ENCODE results near the gene TMEM253. TPM values are rescaled to one million over a fixed set of nuclear protein-coding genes. Genes with fewer than 3 reads are reported as not detected.
A peak's percentile ranks its signal among the peaks of the same experiment; 100 is the strongest.

Gene TMEM253
- total RNA-seq, 4 donors from 2014 or later: 0.81 to 3.1 (median 2.8) TPM; not detected in 1

GRCh38 chr14:21098076-21098891, 2.6 kb upstream of the TMEM253 start, which contains the start of gene ZNF219:
Gene ZNF219 (minus strand): TSS chr14:21098655. CDS start chr14:21093591, 5,064 bp downstream.
- Histone ChIP-seq H3K36me3 (no peaks in the 10 kb centered on the region), H3K9me3 (no peaks in the 10 kb centered on the region), H3K27ac (peak within 1 kb of the TSS; percentile 94 to 96 (median 95)), H3K27me3 (no peaks in the 10 kb centered on the region), H3K4me3 (replicated peaks in 1 of 3) (peak within 1 kb of the TSS in 2 of 3 donors; percentile 25 to 55), H3K4me1 (peaks cover 29 to 46% of the 10 kb centered on the region in 2 donors)
- TF ChIP-seq CTCF (IDR thresholded peaks at IDR 0.05): peak in 1 of 6 experiments; percentile 14
- TF ChIP-seq POLR2A (IDR thresholded peaks at IDR 0.05): peak in 1 of 2 donors; percentile 48
- DNase-seq: peak; percentile 69 to 75
- 0% methylated on average over 3 to 6 of the region's 90 CpGs for WGBS, 2 donors
- intact Hi-C loops (cut with DNase I): no loop called here

GRCh38 chr14:21098892-21099595, 1.8 kb upstream of the TMEM253 start:
- Histone ChIP-seq H3K36me3 (no peaks in the 10 kb centered on the region), H3K4me3 (replicated peaks in 1 of 3) (peak overlapping the region in 2 of 3 donors; percentile 25 to 55), H3K27me3 (no peaks in the 10 kb centered on the region), H3K9me3 (no peaks in the 10 kb centered on the region), H3K4me1 (peaks cover 21 to 40% of the 10 kb centered on the region in 2 donors), H3K27ac (peak overlapping the region; percentile 88 to 96 (median 94))
- intact Hi-C loops (cut with DNase I): no loop called here
- no peak for DNase-seq
- 8 to 9% methylated on average over 16 of the region's 16 CpGs for WGBS, 2 donors
- TF ChIP-seq POLR2A (IDR thresholded peaks at IDR 0.05) (no peak), CTCF (IDR thresholded peaks at IDR 0.05) (no peak)

GRCh38 chr14:21099596-21099985, 1.3 kb upstream of the TMEM253 start:
- no peaks in the 10 kb centered on the region for H3K9me3 ChIP-seq
- WGBS, 2 donors: 66 to 73% methylated on average over 5 of the region's 5 CpGs
- H3K27ac ChIP-seq: peak overlapping the region; percentile 88 to 96 (median 94)
- TF ChIP-seq POLR2A (IDR thresholded peaks at IDR 0.05) (no peak), CTCF (IDR thresholded peaks at IDR 0.05) (no peak)
- H3K27me3 ChIP-seq: no peaks in the 10 kb centered on the region
- no peaks in the 10 kb centered on the region for H3K36me3 ChIP-seq
- peak overlapping the region in 1 of 3 donors; percentile 55 for H3K4me3 ChIP-seq (replicated peaks in 1 of 3)
- H3K4me1 ChIP-seq: peaks cover 17 to 36% of the 10 kb centered on the region in 2 donors
- no peak for DNase-seq
- intact Hi-C loops (cut with DNase I): no loop called here

- H3K4me3 ChIP-seq (replicated peaks in 1 of 3): no peak overlapping the region
- intact Hi-C loops (cut with DNase I): no loop called here
- no peak for DNase-seq
- TF ChIP-seq CTCF (IDR thresholded peaks at IDR 0.05) (no peak), POLR2A (IDR thresholded peaks at IDR 0.05) (no peak)
- H3K36me3 ChIP-seq: no peaks in the 10 kb centered on the region
- H3K9me3 ChIP-seq: no peaks in the 10 kb centered on the region
- 89 to 91% methylated on average over 5 to 8 of the region's 8 CpGs for WGBS, 2 donors
- H3K27ac ChIP-seq: no peak overlapping the region
- peaks cover 21 to 45% of the 10 kb centered on the region in 2 donors for H3K4me1 ChIP-seq
- H3K27me3 ChIP-seq: no peaks in the 10 kb centered on the region
Measured at GRCh38 chr14:21101802-21102413, 1.0 kb downstream of the TMEM253 start.

All from thyroid gland (tissue), 4 donors.